Endothelial cell of umbilical vein (primary cell): ENCODE results near the gene PPP2R2D. TPM values are rescaled to one million over a fixed set of nuclear protein-coding genes. Genes with fewer than 3 reads are reported as not detected.

Experiments used
- BruUV-seq: library from RNA; stranded (reverse); fragments of 400-500 nt; replicated peaks from 2 replicates; lab custom pipeline; 2021; lab: Mats Ljungman, UMichigan
- CTCF ChIA-PET: fragments of 300-600, 350-600 bp; sonication (Branson Sonifier 250); formaldehyde crosslinking; loops from one replicate; lab custom pipeline; 2021; ENCODE audit warnings: antibody characterized with exemption, inconsistent platforms; lab: Charles Lee
- POLR2A ChIA-PET: fragments of 300-600, 350-600 bp; sonication (Branson Sonifier 250); formaldehyde crosslinking; loops from one replicate; lab custom pipeline; 2021; ENCODE audit warnings: antibody characterized with exemption, inconsistent platforms; lab: Charles Lee
- DNase-seq: peaks from one replicate; pipeline ENCODE4 v3.0.0-alpha.2; 2011; ENCODE audit warnings: low read depth, low spot score
- FAIRE-seq: peaks from 2 replicates; lab custom pipeline; 2011; peaks lifted over from hg19 to GRCh38; lab: Jason Lieb, UNC
- H2AFZ ChIP-seq: 2 replicates; pipeline ENCODE4 v1.6.0; 2012; ENCODE audit warnings: low read depth, low read length, control low read depth, inconsistent platforms
- H3K27ac ChIP-seq: 2 replicates; pipeline ENCODE4 v1.5.1; 2011; ENCODE audit warnings: low read depth, mild to moderate bottlenecking, control low read depth, low read length, moderate library complexity; ENCODE audit not compliant: insufficient read depth
- H3K27me3 ChIP-seq, 2 experiments: 2 replicates each; pipeline versions ENCODE4 v1.6.0 to v1.6.1; 2011; ENCODE audit warnings: low read length in 2 of 2, mixed read lengths in 1 of 2; ENCODE audit not compliant: control insufficient read depth in 2 of 2, insufficient read depth in 2 of 2
- H3K36me3 ChIP-seq, 2 experiments: 2 replicates in 1 of 2; 3 replicates in 1 of 2; pipeline ENCODE4 v1.5.1; 2011; ENCODE audit warnings: low read length in 2 of 2, mild to moderate bottlenecking in 1 of 2, moderate library complexity in 1 of 2; ENCODE audit not compliant: control insufficient read depth in 2 of 2, insufficient read depth in 2 of 2; ENCODE audit errors: extremely low read depth in 1 of 2
- H3K4me1 ChIP-seq: 3 replicates; pipeline ENCODE4 v1.5.1; 2011; ENCODE audit warnings: mild to moderate bottlenecking, low read length; ENCODE audit not compliant: control insufficient read depth, insufficient read depth; ENCODE audit errors: extremely low read depth
- H3K4me2 ChIP-seq: 2 replicates; pipeline ENCODE4 v1.6.1; 2011; ENCODE audit warnings: low read length, control low read depth, mixed read lengths; ENCODE audit not compliant: insufficient read depth
- H3K4me3 ChIP-seq, 3 experiments: fragments of 200-600 bp in 1 of 3; sonication (generic), shearing (Covaris generic) in 1 of 3; replicated peaks in 1 of 3; 2 replicates each; pipeline ENCODE4 v1.5.1; 2011 to 2016; ENCODE audit warnings: control low read depth in 3 of 3, low read length in 3 of 3, mild to moderate bottlenecking in 2 of 3, inconsistent platforms in 1 of 3, low read depth in 1 of 3, moderate library complexity in 1 of 3; ENCODE audit not compliant: insufficient read depth in 1 of 3
- H3K79me2 ChIP-seq: 2 replicates; pipeline ENCODE4 v1.6.0; 2012; ENCODE audit warnings: low read length, inconsistent platforms; ENCODE audit not compliant: control insufficient read depth, insufficient read depth
- H3K9ac ChIP-seq: replicated peaks from 2 replicates; pipeline ENCODE3; 2011; ENCODE audit warnings: low read length, control low read depth; ENCODE audit not compliant: insufficient read depth; ENCODE audit errors: extremely low read depth
- H3K9me1 ChIP-seq: replicated peaks from 3 replicates; pipeline ENCODE4 v1.6.0; 2011; ENCODE audit warnings: mild to moderate bottlenecking, low read length; ENCODE audit not compliant: control insufficient read depth, insufficient read depth; ENCODE audit errors: extremely low read depth
- H3K9me3 ChIP-seq: replicated peaks from 2 replicates; pipeline ENCODE4 v1.5.1; 2012; ENCODE audit warnings: low read length, inconsistent platforms; ENCODE audit not compliant: control insufficient read depth, insufficient read depth
- H4K20me1 ChIP-seq: replicated peaks from 2 replicates; pipeline ENCODE3; 2011; ENCODE audit warnings: mild to moderate bottlenecking, low read length; ENCODE audit not compliant: control insufficient read depth, insufficient read depth; ENCODE audit errors: extremely low read depth
- CTCF ChIP-seq, 2 donors: IDR thresholded peaks; 1 replicate in 1 of 2; 2 replicates in 1 of 2; pipeline ENCODE4 v1.5.1; 2011; ENCODE audit warnings: low read length in 2 of 2, mild to moderate bottlenecking in 2 of 2, moderate library complexity in 2 of 2, control low read depth in 1 of 2, inconsistent platforms in 1 of 2, low read depth in 1 of 2; ENCODE audit not compliant: insufficient read depth in 1 of 2; ENCODE audit errors: extremely low read depth in 1 of 2
- EZH2 ChIP-seq: IDR thresholded peaks from 2 replicates; pipeline ENCODE4 v1.6.1; 2012; ENCODE audit warnings: borderline replicate concordance, low read depth, mild to moderate bottlenecking, moderate library complexity, low read length, inconsistent platforms; ENCODE audit not compliant: severe bottlenecking
- FOS ChIP-seq: IDR thresholded peaks from 2 replicates; pipeline ENCODE4 v1.6.1; 2011; ENCODE audit warnings: mild to moderate bottlenecking, low read length, moderate library complexity, borderline replicate concordance; ENCODE audit not compliant: insufficient read depth
- GATA2 ChIP-seq: IDR thresholded peaks from 2 replicates; pipeline ENCODE4 v1.7.0; 2011; ENCODE audit warnings: low read depth, mild to moderate bottlenecking, moderate library complexity, mixed read lengths, low read length; ENCODE audit not compliant: insufficient read length, insufficient read depth
- JUN ChIP-seq: IDR thresholded peaks from 2 replicates; pipeline ENCODE4 v1.6.1; 2011; ENCODE audit warnings: borderline replicate concordance, low read depth; ENCODE audit not compliant: insufficient read length, insufficient read depth
- MAX ChIP-seq: IDR thresholded peaks from 2 replicates; pipeline ENCODE4 v1.6.1; 2011; ENCODE audit not compliant: insufficient read depth, insufficient read length
- MYC ChIP-seq: IDR thresholded peaks from one replicate; pipeline ENCODE4 v1.6.1; 2011; ENCODE audit warnings: mild to moderate bottlenecking, low read depth, low read length
- POLR2A ChIP-seq: IDR thresholded peaks from 2 replicates; pipeline ENCODE4 v1.6.1; 2012; ENCODE audit warnings: low read depth, mild to moderate bottlenecking, control low read depth, low read length
- POLR2AphosphoS5 ChIP-seq: IDR thresholded peaks from 2 replicates; pipeline ENCODE4 v1.6.1; 2012; ENCODE audit warnings: low read depth, mild to moderate bottlenecking, control low read depth, low read length, moderate library complexity; ENCODE audit not compliant: insufficient read depth
- dilution Hi-C: fragments of 300-500 bp; cut with MboI; formaldehyde crosslinking; loops from one replicate; pipeline ENCODE4 v1.15.0; 2019; ENCODE audit warnings: low sequenced_read_pairs; ENCODE audit not compliant: extremely low pct_ligation_motif_present
- intact Hi-C: fragments of 100-400 bp; cut with micrococcal nuclease; formaldehyde crosslinking; loops from one replicate; pipeline ENCODE4 v1.10.0; 2022
- polyA plus RNA-seq, 4 experiments: library from polyadenylated mRNA; depleted of rRNA in 3 of 4; stranded (reverse) in 3 of 4; unstranded in 1 of 4; fragments of >200 nt; gene quantifications; 2 replicates each; pipeline versions ENCODE4 v1.2.1 to v1.2.3, GENCODE V29; 2011 to 2012; ENCODE audit warnings: missing spikeins in 1 of 4
- total RNA-seq: library from RNA; stranded (reverse); gene quantifications from 2 replicates; pipeline ENCODE4 v1.2.3, GENCODE V29; 2021

PPP2R2D gene
- total and polyA plus RNA-seq, 2 donors (not counting 3 experiments of a cell fraction or from before 2014, with no cell fraction given), result 29.9 to 36.3 TPM

- CTCF ChIA-PET, result interaction anchor here (1.0 to 2.1 kb wide), 2 partner anchors 9 to 146 kb away, joined by 3 to 13 read pairs; no protein-coding TSS in a partner anchor
- BruUV-seq, result no TSS peak
These were observed 24.3 kb upstream of the PPP2R2D start for GRCh38 chr10:131876508-131876907.

More at GRCh38 chr10:131876508-131876907, 24.3 kb upstream of the PPP2R2D start:
- Histone ChIP-seq H3K4me1 (no peaks in the 10 kb centered on the region), H2AFZ (no peak overlapping the region), H4K20me1 (no peaks in the 10 kb centered on the region), H3K4me3 (no peak overlapping the region), H3K9me3 (no peaks in the 10 kb centered on the region), H3K27me3 (no peaks in the 10 kb centered on the region), H3K4me2 (no peak overlapping the region), H3K79me2 (no peaks in the 10 kb centered on the region), H3K9ac (no peak overlapping the region), H3K9me1 (no peaks in the 10 kb centered on the region), H3K36me3 (no peaks in the 10 kb centered on the region), H3K27ac (no peak overlapping the region)
- FAIRE-seq (no peak), DNase-seq (no peak)
- intact Hi-C loops (loop anchor here (10.0 kb wide), 1 partner anchor 422 kb away; no protein-coding TSS in a partner anchor), dilution Hi-C loops (no loop called here)
- TF ChIP-seq MAX, result no peak
- TF ChIP-seq FOS, result no peak
- TF ChIP-seq MYC, result no peak
- TF ChIP-seq POLR2AphosphoS5, result no peak
- no peak for TF ChIP-seq POLR2A
- TF ChIP-seq EZH2, result no peak
- no peak for TF ChIP-seq CTCF (IDR thresholded peaks at IDR 0.05; ENCODE audit: extremely low read depth in 1 of 2, insufficient read depth in 1 of 2, low read depth in 1 of 2, low read length in 2 of 2)
- no peak for TF ChIP-seq GATA2
- no peak for TF ChIP-seq JUN
- POLR2A ChIA-PET, result no interaction called here
